Fibroblast of the conjunctiva (primary cell): ENCODE results near the gene LPAR1.
A peak's percentile ranks its signal among the peaks of the same experiment; 100 is the strongest.

Source experiments
- DNase-seq: peaks from one replicate; pipeline ENCODE4 v3.0.0-alpha.2; 2010; ENCODE audit warnings: low read depth

The LPAR1 gene

DNA sequence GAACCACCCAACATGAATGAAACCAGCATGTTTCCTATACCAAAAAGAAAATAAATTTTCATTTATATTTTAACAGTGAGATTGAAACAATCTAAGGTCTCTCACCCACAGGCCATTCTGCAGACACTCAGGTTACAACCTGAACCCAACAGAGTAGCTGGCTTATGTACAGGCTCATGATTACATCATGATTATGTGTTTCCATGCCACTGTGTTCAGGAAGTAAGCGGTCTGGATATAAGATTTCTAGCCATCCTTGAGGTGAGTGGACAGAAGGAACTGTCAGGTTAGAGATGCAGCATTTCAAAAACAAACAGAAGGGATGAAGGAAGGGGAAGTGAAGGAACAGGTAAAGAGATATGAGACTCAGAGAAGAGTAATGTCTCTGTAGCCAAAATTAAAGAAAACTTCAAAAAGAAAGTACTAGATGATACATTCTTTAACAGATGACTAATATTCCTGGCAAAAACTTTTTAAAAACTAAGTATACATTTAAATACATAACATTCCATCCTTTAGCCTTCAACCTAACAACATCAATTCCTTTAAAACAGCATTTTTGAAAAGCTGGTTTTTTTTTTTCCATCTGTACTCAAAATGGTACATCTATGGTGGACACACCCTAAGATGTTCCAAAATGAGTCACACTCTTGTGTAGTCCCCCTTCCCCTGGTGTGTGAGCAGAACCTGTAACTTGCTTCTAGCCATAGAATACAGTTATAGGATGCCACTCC lies 119.8 kb downstream of the LPAR1 start:
- DNase-seq = peak; percentile 94

DNA sequence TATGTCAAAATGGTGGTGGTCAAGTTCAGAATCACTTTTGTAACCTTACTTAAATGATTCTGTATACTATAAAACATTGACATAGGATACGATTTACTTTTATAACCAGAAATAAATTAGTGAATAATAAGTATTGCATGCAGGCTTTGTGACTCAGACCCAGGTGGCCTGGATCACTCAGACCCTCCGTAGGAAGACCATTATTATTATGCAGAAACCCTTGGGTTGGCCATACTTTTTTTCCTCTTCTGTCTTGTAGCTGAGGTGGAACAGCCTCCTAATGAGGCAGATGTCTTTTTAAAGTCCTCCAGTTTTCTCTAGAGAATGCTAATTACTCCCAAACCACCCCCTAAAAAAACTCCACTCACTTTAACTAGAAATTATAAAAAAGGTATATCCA lies 121.9 kb downstream of the LPAR1 start:
- no peak for DNase-seq

DNA sequence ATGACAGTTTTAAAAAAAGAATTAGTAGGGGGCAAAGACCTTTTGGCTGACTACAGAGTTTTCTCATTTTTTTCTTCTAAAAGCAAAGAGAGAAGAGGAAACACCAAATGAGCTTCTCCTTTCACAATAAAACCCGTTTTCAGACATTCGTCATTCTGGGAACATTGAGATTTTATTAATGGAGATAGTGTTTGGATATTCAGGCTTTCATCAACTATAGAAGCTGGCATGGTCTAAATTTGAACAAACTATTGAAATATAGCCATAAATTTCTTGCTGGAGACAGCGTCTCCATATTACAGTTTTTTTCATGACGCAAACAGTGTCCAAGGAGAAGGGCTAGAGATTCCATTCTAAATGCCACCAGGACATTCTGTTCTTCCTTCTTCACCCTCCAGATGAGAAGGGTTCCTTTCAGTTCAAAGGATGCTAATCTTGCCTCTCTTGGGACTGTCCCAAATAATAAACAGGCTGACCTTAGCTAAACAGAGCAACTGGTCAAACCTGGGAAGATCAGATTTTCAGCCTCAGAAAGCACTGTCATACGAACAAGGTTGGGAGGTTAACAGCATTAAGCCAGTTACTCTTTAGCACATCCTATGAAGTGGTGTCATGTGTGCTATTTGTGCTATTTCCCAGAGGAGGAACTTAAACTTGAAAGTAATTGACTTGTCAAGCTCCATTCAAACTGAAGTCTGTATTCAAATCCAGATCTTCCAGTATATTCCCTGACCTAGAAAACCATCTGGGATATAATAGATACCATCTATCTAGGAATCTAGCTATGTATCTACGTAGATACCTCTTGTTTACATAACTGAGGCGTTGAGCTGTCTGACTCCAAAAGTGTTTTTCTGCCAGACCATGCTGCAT lies 125.6 kb downstream of the LPAR1 start:
- DNase-seq = no peak

DNA sequence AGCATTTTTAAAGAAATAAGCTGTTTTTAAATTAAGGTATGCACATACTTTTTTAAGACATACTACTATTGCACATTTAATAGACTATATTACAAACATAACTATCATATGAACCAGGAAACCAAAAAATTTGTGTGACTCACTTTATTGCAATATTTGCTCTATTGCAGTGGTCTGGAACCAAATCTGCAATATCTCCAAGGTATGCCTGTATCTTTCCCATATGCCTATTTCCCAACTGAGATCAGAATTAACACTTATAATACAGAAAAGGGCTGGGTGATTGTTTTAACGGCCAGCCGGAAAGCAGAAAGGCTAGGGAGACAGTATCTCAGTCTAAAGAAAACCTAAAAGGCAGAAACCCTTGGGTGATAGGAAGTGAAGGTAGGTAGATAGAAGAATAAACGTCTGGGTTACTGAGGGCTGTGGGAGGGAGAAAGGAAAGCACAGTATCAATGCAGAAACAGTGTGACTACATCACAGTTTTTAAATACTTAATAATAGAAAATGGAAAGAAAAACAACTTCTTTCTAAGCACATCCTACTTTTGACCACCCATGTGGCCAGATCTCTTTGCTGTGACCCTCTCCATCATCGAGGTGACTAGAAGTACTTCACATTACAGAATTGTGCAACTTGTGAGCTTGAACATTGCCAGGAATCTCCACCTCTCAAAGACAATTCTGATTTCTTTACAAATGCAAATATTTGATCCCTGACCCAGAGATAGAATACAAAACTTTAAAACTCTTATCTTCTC lies 126.4 kb downstream of the LPAR1 start:
- DNase-seq = no peak

DNA sequence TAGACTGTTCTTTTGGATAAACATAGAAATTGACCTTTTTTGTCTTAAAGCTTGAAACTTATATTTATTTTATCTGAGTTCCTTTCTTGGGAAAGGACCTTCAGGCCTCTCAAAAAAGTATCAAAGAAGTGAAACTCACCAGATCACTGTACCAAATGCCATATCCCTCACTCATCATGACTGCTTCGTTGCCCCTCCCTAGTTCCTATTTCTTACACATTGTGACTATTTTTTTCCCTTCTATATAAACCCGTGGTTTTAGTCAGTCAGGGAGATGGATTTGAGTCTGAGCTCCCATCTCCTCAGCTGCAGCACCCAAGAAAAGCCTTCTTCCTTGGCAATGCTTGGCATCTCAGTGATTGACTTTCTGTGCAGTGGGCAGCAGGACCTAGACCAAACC lies 129.4 kb downstream of the LPAR1 start:
- DNase-seq = no peak

DNA sequence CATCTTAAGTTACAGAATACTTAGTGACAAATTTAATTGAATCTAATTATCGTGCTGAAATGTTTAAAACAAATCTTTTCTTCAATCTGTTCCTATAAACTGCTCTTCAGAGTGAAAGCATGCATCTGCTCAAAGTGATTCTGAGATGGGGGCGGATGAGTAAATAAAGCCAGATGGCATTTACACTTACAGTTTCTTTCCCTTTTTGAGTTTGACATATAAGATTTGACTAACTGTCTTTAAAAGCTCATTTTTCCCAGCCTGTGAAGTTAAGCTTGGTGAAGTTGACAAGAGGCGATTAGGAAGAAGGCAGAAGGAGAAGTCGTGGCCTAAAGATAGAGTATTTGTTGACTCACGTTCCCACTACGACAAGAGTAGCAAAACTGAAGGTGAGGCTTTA lies 137.4 kb downstream of the LPAR1 start:
- no peak for DNase-seq

DNA sequence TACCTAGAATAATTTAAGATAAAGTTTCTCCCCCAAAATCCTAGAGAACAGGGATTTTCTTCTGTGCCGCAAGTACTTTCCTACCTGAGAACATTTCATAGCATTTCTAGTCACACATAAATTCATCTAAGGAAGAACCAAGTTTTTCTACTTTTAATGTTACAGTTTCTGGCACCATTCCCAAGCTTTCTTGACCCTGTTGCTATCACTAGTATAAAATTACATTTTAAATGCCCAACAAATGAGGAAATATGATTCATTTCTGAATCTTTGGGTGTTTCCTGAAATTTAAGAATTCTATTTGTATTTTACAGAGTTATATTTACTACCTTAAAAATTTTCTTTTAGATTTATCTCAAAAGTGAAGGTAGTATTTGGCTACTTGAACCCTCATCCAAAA lies 137.8 kb downstream of the LPAR1 start:
- no peak for DNase-seq

DNA sequence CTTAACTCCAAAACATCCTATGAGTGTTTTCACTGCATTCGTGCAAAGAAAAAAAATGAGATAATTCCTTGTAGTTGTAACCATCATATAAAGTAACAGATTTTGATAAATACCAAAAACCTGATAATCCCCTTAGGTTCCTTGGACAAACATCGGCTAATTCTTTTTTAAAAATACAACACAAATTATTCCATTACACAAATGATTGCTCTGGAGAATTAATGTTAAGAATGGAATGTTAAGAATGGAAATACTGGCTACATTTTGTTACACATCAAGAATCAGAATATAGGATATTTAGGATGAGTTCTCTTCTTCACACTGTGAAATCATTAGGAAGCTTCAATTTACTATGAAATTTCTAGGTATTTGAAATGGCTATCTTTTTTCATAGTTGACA lies 139.4 kb downstream of the LPAR1 start:
- DNase-seq = no peak

DNA sequence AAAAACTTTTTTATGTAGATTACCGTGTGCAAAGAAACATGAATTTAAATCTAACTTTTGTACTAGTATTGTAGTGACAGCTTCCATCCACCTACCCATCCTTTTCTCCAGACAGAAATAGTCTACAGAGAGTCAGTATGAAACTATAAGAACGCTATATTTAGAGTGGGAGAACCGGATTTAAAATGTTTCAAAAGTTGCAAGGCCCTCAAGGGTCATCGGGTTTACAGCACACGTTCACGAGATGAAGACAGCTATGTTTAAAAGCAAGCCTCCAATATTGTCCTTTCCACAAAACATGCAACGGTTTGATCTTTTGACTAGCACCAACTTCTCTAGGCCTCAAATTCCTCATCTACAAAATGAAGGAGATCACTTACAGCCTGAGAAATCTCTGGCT lies 139.9 kb downstream of the LPAR1 start:
- no peak for DNase-seq

DNA sequence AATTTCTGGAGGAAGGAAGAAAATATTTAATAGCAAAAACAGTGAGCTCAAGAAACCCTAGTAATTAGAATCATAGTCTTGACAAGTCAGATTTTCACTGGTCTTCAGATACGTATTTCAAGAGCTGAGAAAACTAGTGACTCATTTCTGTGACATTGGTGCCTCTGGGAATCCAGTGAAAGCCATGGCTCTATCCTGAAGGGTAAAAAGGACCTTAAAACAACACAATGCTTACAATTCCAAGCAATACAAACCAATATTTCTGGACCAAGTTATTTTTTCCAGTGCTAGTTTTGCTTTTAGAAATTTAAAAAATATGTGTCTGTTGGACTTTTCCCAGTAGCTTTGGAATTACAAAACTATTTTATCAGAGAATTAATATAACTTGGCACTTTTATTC lies 140.3 kb downstream of the LPAR1 start:
- no peak for DNase-seq

DNA sequence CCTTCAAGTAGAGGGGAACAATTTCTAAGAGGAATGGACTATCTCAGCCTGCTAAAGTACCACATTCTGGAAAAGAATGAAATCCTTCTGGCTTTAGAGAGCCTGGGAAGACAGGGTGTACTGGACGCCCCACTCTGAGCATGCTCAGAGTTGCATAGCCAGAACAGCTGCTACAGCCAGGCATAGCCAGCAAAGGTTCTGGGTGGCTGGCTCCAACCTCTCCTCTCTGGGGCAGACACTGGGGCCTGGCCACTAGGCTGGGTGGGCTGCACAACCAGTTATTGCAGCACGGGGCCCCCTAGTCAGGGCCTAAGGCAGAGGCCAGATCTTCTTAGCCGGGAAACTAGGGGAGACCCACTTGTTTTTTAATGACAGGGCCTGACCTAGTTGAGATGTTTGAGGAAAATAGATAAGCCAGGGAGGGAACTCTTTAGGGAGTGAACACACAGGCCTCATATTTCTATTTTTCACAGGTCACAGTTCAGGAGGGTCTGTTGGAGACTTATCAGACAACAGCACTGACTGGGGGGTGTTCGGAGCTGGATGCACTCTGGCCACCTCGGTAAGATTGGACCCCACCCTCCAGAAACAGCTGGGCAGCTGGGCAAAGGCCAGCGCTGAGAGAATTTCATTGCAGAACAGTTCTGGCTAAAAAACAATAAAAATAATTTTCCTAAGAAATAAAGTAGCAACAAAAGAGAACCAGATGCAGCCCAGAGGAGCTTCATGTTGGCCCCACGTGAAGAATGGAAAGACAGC lies 142.9 kb downstream of the LPAR1 start:
- DNase-seq = no peak

DNA sequence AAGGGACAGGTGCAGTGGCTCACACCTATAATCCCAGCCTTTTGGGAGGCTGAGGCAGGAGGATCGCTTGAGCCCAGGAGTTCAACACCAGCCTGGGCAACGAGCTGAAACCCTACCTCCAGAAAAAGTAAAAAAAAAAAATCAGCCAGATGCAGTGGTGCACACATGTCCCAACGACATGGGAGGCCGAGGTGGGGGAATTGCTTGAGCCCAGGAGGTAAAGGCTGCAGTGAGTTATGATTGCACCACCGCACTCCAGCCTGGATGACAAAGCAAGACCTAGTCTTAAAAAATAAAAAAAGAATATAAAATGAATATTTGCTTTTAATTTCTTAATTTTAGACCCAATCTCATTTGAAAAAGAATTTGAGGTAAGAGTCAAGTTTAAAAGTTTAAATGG lies 143.5 kb downstream of the LPAR1 start:
- DNase-seq = no peak

DNA sequence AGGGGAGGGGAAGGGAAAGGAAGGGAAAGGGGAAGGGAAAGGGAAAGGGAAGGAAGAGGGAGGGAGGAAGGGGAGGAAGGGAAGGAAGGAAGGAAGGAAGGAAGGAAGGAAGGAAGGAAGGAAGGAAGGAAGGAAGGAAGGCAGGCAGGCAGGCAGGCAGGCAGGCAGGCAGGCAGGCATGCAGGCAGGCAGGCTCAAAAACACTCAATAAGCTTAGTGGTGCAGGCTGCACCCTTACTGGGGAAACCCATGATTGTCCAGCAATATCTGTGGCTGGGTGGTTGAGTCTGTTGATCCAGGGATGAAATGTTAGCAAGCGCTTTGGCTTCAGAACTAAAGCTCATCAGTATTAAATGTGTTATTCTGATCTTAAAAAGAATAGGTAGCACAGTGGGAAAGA lies 145.6 kb downstream of the LPAR1 start:
- no peak for DNase-seq

DNA sequence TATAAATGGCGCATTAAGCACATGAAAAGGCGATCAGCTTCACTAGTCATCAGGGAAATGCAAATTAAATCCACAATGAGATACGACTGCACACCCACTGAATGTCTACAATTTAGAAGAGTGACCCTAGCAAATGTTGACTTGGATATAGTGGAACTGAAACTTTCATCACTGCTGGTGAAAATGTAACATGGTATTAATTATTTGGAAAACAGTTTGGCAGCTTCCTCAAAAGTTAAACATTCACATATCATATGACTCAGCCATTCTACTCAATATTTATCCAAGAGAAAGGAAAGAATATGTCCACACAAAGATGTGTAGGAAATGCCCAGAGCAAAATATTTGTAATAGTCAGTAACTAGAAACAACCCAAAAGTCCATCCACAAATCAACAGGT lies 146.5 kb downstream of the LPAR1 start:
- DNase-seq = peak; percentile 63

DNA sequence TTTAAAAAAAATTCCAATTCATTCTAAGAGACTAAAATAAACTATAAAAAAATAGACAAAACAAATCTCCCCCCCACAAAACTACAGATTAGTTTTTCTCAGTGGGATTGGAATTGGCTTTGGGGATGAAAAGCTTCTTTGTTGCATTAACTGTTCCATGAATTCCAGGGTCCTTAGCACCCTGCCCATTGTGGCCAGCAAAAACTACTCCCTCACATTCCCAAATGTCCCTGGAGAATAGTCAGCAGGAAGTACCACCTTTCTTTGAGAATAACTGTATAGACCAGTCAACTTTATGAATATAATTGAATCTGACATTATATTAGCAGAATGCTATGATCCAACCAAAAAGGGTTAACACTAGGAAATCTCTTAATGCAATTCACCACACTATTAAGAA lies 147.9 kb downstream of the LPAR1 start:
- no peak for DNase-seq

DNA sequence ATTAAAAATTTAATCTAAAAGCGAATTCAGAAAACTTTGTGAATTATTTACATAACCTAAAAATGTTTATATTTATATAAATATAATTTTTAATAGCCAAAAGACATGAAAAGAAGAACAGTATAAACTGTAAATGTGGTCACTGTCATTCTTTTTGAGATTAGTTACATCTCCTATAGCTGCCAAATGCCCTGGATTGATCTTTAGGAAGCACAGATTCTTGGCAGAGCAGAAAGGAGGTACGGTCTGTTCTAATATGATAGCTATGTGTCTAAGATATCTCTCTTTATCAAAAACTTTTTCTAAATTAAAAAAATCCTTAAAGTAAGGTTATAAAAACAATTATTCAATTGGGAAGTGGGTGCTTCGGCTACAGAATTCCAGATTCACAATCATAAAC lies 151.0 kb downstream of the LPAR1 start:
- DNase-seq = no peak

DNA sequence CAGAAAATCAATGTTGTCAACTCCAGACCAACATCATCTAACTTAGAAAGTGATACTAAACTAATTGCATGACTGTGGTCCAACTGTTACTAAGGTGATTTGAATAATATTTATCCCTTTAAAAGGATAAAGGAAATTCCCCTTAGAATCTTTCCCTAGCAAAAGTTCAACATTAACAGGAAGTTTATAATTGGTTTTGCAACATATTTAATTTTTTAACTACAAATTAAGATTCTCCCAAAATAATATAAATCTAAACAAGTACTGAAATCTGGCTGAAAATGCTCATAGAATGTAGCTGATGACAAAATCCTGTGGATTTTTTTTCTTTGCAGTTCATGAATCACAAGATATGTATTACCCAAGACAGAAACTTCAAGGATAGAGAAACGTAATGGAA lies 151.4 kb downstream of the LPAR1 start:
- DNase-seq = no peak

DNA sequence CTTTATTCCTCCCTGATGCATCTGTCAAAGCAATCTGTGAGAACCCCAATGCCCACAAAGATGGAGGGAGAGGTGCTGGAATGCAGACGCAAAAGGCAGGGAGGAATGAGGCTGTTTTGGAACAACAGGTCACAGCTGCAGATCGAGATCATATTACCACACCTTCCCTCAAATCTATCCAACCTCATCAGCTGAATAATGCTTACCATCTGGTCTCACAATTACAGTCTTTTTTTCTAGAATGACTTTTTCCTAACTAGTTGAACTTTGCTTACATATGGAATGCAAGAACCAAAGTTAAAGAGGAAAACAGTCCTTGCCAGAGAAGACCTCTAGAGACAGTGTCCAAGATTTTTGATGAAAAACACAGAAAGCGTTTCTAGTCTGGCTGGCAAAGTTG lies 158.1 kb downstream of the LPAR1 start:
- peak; percentile 84 for DNase-seq

DNA sequence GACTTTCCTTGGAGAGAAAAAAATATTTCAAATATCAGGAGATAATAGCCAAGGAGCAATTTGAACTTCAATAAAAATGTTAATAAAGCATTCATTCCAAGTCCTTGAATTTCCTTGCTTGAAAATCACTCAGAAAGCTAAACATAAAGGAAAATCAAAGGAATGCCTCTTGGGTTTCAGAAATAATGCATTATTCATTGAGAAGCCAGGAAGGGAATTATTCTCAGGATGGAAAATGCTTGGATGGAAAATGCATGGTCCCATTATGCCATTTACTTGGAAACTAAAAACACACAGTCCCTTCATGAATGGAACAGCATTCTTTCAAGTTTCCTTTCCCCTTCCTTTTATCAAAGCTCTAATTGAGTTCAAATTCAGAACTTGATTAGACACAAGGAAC lies 160.9 kb downstream of the LPAR1 start:
- no peak for DNase-seq

DNA sequence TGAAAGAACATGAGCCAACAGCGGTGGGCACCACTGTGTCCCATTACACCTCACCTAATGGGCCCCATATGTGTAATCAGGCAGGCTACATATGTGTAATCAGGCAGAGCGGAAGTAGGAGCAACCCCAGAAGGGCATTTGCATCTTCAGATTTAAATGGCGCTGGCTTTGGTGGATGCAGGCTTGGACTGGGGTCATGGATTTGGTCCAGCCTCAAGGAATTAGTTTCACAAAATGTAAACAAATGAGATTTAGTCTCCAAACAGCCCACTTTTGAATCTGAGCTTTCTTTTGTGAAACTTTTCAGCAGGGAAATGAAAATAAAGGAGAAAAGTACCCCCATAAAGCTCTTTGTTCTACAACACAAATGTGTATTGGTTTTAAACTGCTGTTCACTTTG lies 161.3 kb downstream of the LPAR1 start:
- no peak for DNase-seq

DNA sequence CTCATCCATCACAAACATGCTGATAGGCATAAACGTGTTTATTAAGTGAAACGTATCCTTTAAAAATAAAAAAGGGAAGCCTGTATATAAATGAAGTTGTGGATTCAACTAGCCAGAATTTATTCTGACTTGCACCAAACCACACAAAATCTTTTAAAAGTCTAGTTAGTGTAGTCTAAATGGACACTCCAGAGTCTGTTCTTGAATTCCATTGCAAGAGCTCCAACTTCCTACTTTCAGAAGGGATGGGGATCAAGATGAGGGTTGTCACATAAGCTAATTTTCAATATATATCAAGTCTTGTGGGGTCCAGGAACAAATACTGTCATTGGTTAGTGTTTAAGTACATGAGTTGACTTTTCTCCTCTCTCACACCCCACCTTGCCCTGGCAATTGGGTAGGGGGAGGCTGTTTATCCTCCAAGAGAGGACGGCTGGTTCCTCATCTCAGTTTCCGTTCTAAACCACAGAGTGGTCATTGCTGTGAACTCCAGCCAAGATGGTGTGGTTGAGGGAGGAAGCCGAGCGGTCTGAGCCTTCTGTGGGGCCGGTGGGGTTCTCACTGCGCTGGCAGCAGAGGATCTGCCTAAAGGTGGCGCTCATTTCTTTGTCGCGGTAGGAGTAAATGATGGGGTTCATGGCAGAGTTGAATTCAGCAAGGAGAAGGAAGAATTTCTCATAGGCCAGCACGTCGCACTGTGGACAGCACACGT lies 163.2 kb downstream of the LPAR1 start:
- DNase-seq = no peak

DNA sequence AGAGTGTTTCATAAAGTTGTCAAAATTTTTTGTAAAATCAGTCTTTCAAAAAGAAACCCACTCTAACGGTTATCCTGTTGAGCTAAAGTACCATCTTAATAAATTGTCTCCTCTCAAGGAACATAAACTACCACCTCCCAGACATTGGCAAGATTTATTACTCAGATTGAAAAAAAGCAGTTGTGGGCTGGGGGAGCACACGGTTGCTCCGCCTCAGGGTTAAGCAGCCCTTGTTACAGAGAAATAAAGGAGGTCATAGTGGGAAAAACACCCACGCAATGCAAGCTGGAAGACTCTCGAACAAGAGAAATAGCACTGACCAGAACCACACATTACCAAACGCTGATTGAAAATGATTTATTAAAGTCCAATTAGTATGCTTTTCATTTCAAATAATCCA lies 165.3 kb downstream of the LPAR1 start:
- DNase-seq = no peak
